NB4 (cell line): Measurements from ENCODE around the gene KAZALD1.
A peak's percentile ranks its signal among the peaks of the same experiment; 100 is the strongest.

Experiments
- DNase-seq: peaks from one replicate; pipeline ENCODE4 v3.0.0; 2010; ENCODE audit warnings: low read depth
- H3K4me3 ChIP-seq: one replicate; pipeline ENCODE4 v1.5.1; 2011; ENCODE audit warnings: mild to moderate bottlenecking, low read depth, low read length, moderate library complexity
- MYC ChIP-seq: IDR thresholded peaks from 2 replicates; pipeline ENCODE4 v1.6.1; 2011; ENCODE audit warnings: low read depth, low read length
- POLR2A ChIP-seq: IDR thresholded peaks from 2 replicates; pipeline ENCODE4 v1.6.1; 2011; ENCODE audit warnings: mild to moderate bottlenecking; ENCODE audit not compliant: insufficient read length; ENCODE audit errors: extremely low read depth
- TF ChIP-seq, protein P1 (sequence below): IDR thresholded peaks from 2 replicates; pipeline ENCODE4 v1.6.1; 2011; ENCODE audit warnings: low read depth, low read length
- TF ChIP-seq, protein P2 (sequence below): IDR thresholded peaks from one replicate; pipeline ENCODE4 v1.5.1; 2012; ENCODE audit warnings: low read depth, low read length

The KAZALD1 gene

DNA sequence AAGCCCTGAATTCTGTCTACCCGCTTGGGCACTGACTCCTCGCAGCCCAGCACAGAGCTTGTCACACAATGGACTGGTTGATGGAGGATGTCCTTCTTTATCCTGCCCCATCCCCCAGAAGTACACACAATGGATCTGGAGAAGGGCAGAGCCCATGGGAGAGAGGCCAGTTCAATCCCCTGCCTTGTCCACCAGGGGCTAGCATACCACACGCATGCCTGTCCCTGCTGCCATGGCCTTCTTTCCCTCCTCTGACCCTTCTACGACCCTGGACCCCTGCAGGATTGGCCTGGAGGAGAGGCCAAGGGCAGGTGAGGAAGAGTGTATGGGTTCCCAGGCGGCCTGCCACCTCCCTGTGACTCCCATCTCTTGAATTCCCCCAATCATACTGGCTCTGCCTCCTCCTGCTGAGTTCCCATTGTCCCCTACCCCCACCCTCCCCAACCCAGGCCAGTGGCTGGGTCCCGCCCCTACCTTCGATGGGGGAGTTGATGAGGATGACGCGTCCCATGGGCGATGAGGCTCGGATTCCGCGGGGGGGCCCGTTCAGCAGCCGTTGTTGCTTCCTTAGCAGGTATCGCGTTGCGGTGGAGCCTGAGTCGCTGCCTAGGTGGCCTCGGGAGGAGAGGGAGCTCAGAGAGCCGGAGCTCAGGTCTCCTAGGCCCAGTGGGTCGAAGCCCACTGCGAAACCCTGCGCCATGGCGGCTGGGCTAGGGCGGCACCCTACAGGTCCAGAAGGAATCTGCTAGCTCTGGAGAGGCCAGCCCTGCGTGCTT, 32.1 kb upstream of the KAZALD1 start:
- no peak overlapping the region for H3K4me3 ChIP-seq
- no peak for DNase-seq
- TF ChIP-seq POLR2A, result no peak
- TF ChIP-seq MYC, result no peak
- TF ChIP-seq, protein P1, sequence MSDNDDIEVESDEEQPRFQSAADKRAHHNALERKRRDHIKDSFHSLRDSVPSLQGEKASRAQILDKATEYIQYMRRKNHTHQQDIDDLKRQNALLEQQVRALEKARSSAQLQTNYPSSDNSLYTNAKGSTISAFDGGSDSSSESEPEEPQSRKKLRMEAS, result no peak
- TF ChIP-seq, protein P2, sequence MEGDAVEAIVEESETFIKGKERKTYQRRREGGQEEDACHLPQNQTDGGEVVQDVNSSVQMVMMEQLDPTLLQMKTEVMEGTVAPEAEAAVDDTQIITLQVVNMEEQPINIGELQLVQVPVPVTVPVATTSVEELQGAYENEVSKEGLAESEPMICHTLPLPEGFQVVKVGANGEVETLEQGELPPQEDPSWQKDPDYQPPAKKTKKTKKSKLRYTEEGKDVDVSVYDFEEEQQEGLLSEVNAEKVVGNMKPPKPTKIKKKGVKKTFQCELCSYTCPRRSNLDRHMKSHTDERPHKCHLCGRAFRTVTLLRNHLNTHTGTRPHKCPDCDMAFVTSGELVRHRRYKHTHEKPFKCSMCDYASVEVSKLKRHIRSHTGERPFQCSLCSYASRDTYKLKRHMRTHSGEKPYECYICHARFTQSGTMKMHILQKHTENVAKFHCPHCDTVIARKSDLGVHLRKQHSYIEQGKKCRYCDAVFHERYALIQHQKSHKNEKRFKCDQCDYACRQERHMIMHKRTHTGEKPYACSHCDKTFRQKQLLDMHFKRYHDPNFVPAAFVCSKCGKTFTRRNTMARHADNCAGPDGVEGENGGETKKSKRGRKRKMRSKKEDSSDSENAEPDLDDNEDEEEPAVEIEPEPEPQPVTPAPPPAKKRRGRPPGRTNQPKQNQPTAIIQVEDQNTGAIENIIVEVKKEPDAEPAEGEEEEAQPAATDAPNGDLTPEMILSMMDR, result no peak

DNA sequence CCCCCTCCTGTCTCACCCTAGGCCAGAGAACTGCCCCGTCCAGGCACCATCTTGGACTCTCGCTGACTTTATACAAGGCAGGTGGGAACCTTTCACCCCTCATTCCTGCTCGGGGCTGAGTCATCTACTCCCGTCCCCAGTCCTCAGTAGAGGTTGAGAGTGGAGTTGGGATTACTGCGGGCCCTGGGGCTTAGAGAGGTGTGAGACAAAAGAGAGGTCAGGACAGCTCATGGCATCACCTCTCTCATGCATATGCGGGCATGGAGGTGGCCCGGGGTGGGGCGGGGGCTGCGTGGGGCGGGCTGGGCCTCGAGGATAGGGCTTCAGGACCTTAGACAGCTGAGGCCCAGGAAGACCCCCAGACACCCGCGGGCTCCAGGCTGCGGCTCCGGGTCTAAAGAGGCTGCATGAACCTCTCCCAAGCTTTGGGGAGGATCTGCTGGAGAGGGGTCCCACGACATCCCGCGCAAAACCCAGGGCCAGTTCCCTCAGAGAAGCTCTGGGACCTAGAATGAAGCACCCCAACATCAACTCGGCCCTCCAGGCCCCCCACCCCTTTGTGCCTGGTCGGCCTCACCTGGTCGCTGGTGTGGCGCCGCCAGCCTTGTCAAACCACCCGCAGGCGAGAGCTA, 31.2 kb upstream of the KAZALD1 start:
- TF ChIP-seq, protein P2, result no peak
- TF ChIP-seq, protein P1, result no peak
- TF ChIP-seq POLR2A (no peak), MYC (no peak)
- no peak for DNase-seq
- H3K4me3 ChIP-seq, result peak overlapping the region; percentile 17

DNA sequence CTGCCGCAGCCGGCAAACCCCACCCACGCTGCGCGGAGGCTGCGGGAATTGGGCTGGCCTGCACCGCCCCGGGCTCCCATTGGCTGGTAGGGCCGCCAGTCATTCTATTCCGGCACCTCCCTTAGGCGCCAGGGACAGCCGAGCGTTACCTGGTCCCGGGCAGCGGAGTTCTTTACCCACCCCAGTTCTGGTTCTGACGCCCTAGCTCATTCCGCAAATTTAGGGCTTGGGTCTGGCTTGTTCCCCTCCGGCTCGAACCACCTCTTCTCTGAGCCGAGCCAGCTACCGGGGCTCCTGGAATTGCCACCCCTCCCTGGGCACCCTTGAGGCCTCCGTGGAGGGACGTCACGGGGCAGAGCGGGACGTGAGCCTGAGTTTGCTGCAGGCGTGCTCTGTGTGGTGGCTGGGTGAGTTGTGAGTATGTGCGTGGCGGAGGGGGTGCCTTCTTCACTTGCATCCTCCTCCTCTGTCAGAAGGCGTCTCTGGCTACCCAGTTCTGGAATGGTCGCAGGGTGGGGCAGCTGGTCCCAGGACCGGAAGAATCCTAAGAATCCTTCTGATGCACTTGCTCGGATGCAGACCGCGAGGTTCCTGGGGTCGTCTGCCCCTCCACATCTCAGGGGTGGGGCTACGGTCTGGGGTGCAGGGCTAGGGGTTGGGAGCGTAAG, 30.5 kb upstream of the KAZALD1 start, which contains the start of the genes PDZD7 and SFXN3:
PDZD7 (minus strand) TSS at position 2 of the 668 bp plus-strand sequence. CDS start 910 bp downstream, outside the sequence.
SFXN3 (plus strand) TSS at position 107 of the 668 bp plus-strand sequence. CDS start 3,461 bp downstream, outside the sequence.
- peak; percentile 91 for DNase-seq
- peak within 1 kb of the TSS; percentile 65 for H3K4me3 ChIP-seq
- TF ChIP-seq, protein P1, result no peak
- no peak for TF ChIP-seq POLR2A
- no peak for TF ChIP-seq MYC
- TF ChIP-seq, protein P2, result no peak

DNA sequence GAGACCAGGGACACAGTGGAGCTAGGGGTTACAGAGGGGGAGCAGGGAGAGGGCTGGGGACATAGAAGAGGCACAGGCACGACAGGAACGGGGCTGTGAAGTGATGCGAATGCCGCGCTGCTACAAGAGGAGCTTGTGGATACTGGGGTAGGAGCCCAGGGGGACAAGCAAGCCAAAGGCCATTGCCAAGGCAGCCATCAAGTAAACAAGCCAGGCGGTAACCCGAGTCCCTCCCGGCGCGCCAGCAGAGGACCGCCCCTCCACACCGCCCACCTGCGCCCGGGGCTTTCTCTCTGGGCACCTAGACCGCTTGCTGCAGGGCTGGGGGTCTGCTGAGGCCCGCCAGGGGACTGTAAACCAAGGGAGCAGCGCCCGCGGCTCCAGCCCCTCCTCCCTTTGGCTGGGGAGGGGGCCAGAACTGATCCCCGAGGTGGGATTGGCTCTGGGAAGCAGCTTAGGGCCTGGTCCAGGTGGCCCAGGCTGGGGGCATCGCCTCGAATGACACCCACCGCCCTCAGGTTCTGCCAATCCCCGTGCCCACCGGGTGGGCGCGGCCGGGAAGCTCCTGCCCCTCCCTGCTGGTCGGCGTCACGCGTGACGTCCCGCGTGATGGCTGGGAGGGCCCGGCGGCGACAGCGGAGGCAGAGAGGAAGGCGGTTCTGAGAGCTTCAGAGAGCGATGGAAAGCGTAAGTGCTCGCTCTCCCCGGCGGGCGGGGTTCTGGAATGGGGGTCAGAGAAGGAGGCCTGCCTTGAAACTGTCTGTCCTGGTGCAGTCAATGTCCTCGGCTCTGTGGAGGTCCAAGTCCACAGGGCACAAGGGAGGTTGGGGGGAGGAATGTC, 29.8 kb upstream of the KAZALD1 start:
- peak overlapping the region; percentile 65 for H3K4me3 ChIP-seq
- TF ChIP-seq POLR2A (peak; percentile 50), MYC (no peak)
- TF ChIP-seq, protein P2, result no peak
- TF ChIP-seq, protein P1, result no peak
- DNase-seq, result peak; percentile 81
